Esophagus squamous epithelium (tissue), 5 donors: ENCODE results near the gene ITIH1. TPM values are rescaled to one million over a fixed set of nuclear protein-coding genes. Genes with fewer than 3 reads are reported as not detected.

Experiments
- DNase-seq: peaks from one replicate; lab custom pipeline; 2025; lab: John Stamatoyannopoulos, UW
- H3K27ac ChIP-seq, 4 donors: fragments of 200-600 bp; sonication (generic); one replicate each; pipeline ENCODE4 v1.5.1; 2016 to 2019; ENCODE audit warnings: mild to moderate bottlenecking in 1 of 4
- H3K27me3 ChIP-seq, 4 donors: fragments of 200-600 bp; sonication (generic); 1 replicate in 3 of 4; 2 replicates in 1 of 4; pipeline versions ENCODE4 v1.5.1 to v1.6.0; 2017 to 2021; ENCODE audit warnings: antibody characterized with exemption in 1 of 4
- H3K36me3 ChIP-seq, 3 donors: fragments of 200-600 bp; sonication (generic); one replicate each; pipeline ENCODE4 v1.5.1; 2016 to 2019
- H3K4me1 ChIP-seq, 3 donors: fragments of 200-600 bp; sonication (generic); one replicate each; pipeline ENCODE4 v1.5.1; 2017 to 2019
- H3K4me3 ChIP-seq, 4 donors: fragments of 200-600 bp; sonication (generic); 1 replicate in 3 of 4; 2 replicates in 1 of 4; pipeline ENCODE4 v1.5.1; 2016 to 2019; ENCODE audit warnings: mild to moderate bottlenecking in 2 of 4, moderate library complexity in 1 of 4
- H3K9me3 ChIP-seq, 3 donors: fragments of 200-600 bp; sonication (generic); one replicate each; pipeline ENCODE4 v1.5.1; 2016 to 2019
- CTCF ChIP-seq, 6 experiments: fragments of 450-650 bp in 4 of 6; fragments of 200-600 bp in 2 of 6; sonication (generic) in 2 of 6; IDR thresholded peaks; one replicate each; pipeline ENCODE4 v1.5.1; 2016 to 2019; ENCODE audit warnings: antibody characterized with exemption in 6 of 6, mild to moderate bottlenecking in 4 of 6, moderate library complexity in 4 of 6
- POLR2A ChIP-seq, 4 donors: fragments of 450-650 bp; IDR thresholded peaks; one replicate each; pipeline ENCODE4 v1.6.1; 2017; ENCODE audit warnings: antibody characterized with exemption in 4 of 4, mild to moderate bottlenecking in 4 of 4, moderate library complexity in 3 of 4
- WGBS, 2 donors: methylation state at CpG; one replicate each; pipeline ENCODE4 v1.1.5; 2018; 5-methylcytosine and 5-hydroxymethylcytosine counted together
- intact Hi-C: fragments of 100-400 bp; cut with DNase I; formaldehyde crosslinking; loops from one replicate; pipeline ENCODE4 v1.15.0; 2022
- total RNA-seq, 4 donors: library from RNA; depleted of rRNA; stranded (reverse); fragments of >200 nt; gene quantifications; one replicate each; pipeline ENCODE4 v1.1.0, GENCODE V29; 2016
- donor health status: DM: yes; HTN: yes; CAD: no.

The ITIH1 gene
- total RNA-seq, 4 donors from 2014 or later, result not detected

- peak overlapping the region in 1 of 4 donors; percentile 62 for H3K27ac ChIP-seq
- no peak for DNase-seq
- peaks cover 0 to 6% (median 0%) of the 10 kb centered on the region in 3 donors for H3K4me1 ChIP-seq
- TF ChIP-seq CTCF (IDR thresholded peaks at IDR 0.05) (no peak), POLR2A (IDR thresholded peaks at IDR 0.05) (no peak)
- H3K36me3 ChIP-seq, result no peaks in the 10 kb centered on the region
- no peaks in the 10 kb centered on the region for H3K27me3 ChIP-seq
- WGBS, 2 donors, result 70 to 77% methylated on average over 5 to 6 of the region's 9 CpGs
- H3K9me3 ChIP-seq, result no peaks in the 10 kb centered on the region
- H3K4me3 ChIP-seq, result no peak overlapping the region
- intact Hi-C loops, result no loop called here
Measured at GRCh38 chr3:52793702-52794611, 16.6 kb downstream of the ITIH1 start.

GRCh38 chr3:52794612-52795099 is 17.3 kb downstream of the ITIH1 start, which contains the start of gene ITIH3:
ITIH3 (plus strand) TSS chr3:52794796; CDS start chr3:52794804, 8 bp downstream.
- TF ChIP-seq CTCF (IDR thresholded peaks at IDR 0.05) (no peak), POLR2A (IDR thresholded peaks at IDR 0.05) (no peak)
- Histone ChIP-seq H3K9me3 (no peaks in the 10 kb centered on the region), H3K27ac (peak within 1 kb of the TSS in 1 of 4 donors; percentile 62), H3K27me3 (no peaks in the 10 kb centered on the region), H3K4me3 (peak within 1 kb of the TSS in 1 of 4 donors; percentile 12), H3K36me3 (no peaks in the 10 kb centered on the region), H3K4me1 (peaks cover 0 to 6% (median 0%) of the 10 kb centered on the region in 3 donors)
- WGBS, 2 donors, result 58 to 80% methylated on average over 2 to 5 of the region's 10 CpGs
- intact Hi-C loops, result no loop called here
- DNase-seq, result no peak

DNA sequence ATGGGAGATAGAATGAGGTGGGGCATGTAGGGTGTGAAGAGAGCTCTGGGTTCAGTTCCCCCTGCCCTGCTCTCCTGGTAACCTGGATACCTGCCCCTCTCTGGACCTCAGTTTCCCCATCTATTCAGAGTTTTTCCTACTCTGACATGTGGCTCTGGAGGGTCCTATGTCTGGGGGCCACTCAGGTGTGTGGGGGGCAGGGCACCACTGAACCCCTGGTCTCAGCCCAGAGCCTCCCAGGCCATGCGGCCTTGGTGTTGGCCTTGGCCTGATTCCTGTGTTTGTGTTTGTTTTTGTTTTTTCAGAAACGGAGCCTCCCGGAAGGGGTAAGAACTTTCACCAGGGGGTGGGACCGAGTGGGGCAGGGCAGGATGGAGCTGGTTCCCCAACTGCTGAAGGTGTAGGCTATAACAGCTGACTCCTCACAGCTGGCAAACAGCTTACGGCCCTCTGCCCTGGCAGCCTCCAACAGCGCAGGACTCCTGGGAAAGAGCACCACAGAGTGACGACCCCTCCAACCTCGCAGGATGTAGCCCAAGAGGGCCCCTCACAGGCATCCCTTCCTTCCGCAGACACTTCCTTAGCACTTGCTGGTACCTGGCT is 18.0 kb downstream of the ITIH1 start:
- Histone ChIP-seq H3K36me3 (no peaks in the 10 kb centered on the region), H3K9me3 (no peaks in the 10 kb centered on the region), H3K4me1 (peaks cover 0 to 6% (median 0%) of the 10 kb centered on the region in 3 donors), H3K4me3 (no peak overlapping the region), H3K27me3 (no peaks in the 10 kb centered on the region), H3K27ac (peak overlapping the region in 1 of 4 donors; percentile 62)
- TF ChIP-seq CTCF (IDR thresholded peaks at IDR 0.05), result no peak
- TF ChIP-seq POLR2A (IDR thresholded peaks at IDR 0.05), result no peak
- intact Hi-C loops, result no loop called here
- WGBS, 2 donors, result 68% methylated on average over 8 of the region's 9 CpGs; no CpG with 5 or more reads in 1 of the 2 donors
- no peak for DNase-seq

GRCh38 chr3:52796411-52796810 is 19.0 kb downstream of the ITIH1 start:
- H3K36me3 ChIP-seq, result no peaks in the 10 kb centered on the region
- no peaks in the 10 kb centered on the region for H3K27me3 ChIP-seq
- intact Hi-C loops, result no loop called here
- TF ChIP-seq CTCF (IDR thresholded peaks at IDR 0.05) (no peak), POLR2A (IDR thresholded peaks at IDR 0.05) (no peak)
- H3K9me3 ChIP-seq, result no peaks in the 10 kb centered on the region
- H3K4me3 ChIP-seq, result no peak overlapping the region
- peaks cover 0 to 6% (median 0%) of the 10 kb centered on the region in 3 donors for H3K4me1 ChIP-seq
- 82 to 90% methylated on average over 7 to 9 of the region's 9 CpGs for WGBS, 2 donors
- H3K27ac ChIP-seq, result no peak overlapping the region
- DNase-seq, result no peak
